Activated CD4-positive, alpha-beta T cell treated with anti-CD3 and anti-CD28 coated beads, Interleukin-2, amount 50 U/mL, for 24 hours (primary cell): ENCODE data around the gene CNTD1.
"Not testable (repeated sequence)": the region's sequence is repeated elsewhere in the genome, so short reads cannot be mapped to it uniquely, and the experiment has no call there.

Source experiments
- DNase-seq, 2 donors: peaks; one replicate each; pipeline ENCODE4 v3.0.0-alpha.2; 2020; ENCODE audit warnings: low read depth in 1 of 2, low spot score in 1 of 2

The CNTD1 gene

DNA sequence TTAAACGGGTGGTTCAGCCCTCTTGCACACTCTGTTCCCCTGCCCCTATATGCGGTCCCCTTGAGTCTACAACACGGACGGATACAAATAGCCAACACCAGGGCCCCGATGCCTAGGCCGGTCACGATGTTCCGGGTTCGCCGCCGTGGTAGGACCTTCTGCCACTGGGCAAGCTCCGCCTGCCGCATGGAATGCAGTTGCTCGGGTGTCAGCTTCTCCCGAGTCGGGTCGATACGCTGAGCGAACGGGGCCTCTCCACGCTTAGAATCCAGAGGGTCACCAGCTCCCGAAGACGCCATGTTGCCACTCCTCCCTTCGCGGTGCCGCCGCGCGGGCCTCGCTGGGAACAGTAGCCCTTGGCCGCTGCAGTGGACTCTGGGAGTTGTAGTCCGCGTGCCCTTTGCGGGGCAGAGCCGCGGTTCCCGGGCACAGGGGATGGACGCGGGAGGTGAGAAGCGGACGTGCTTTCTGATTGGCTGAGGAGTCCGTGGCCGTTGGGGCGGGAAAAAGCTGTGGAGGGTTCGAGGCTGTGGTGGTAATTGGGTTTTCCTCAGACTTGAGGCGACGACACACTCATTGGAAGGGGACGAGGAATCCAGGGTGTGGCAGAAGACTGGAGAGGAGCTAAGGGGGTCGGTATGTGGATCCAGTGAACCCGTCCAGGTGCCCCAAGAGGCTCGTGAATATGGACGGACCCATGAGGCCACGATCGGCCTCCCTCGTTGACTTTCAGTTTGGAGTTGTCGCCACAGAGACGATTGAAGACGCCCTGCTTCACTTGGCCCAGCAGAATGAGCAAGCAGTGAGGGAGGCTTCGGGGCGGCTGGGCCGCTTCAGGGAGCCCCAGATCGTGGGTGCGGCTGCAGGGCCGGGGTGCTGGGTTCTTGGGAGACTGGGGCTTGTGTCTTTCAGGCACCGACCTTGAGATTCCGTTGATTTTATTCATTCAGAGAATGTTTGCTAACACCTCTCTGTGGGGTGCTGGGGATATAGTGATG, at the start of gene CNTD1, which contains the start of gene COA3:
CNTD1 (plus strand) TSS at position 479 of the 998 bp plus-strand sequence; CDS start at position 686, 207 bp downstream.
COA3 (minus strand) TSS at position 322 of the 998 bp plus-strand sequence; CDS start at position 299, 23 bp downstream.
- DNase-seq = peak; percentile 62 to 77

- DNase-seq = no peak
These were observed 49.5 kb upstream of the CNTD1 start for GRCh38 chr17:42748908-42749798.

DNA sequence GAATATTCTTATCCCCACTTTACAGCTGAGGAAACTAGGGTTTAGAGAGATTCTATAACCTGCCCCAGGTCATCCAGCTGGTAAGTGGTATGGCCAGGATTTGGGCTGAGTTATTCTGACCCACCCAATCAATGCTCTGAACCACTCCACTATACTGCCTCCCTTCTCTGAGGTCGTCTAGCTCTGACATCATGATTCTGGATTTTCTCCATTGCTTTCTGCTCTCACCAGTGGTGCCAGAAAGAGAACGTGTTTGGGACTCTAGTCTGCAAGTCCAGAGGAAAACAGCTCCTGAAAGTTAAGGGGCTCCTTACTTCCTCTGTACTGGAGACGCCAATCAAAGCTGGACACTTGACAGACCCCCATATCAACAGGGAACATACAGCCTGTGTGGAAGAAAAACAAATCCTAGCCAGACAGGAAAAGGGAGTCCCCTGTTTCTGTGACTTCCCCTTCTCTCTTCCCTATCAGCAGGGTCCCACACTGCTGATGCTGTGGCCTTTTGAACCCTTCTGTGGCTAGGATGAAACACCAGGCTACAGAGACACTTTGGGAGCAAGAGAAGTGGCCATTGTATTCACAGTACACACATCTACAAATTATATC, 47.8 kb upstream of the CNTD1 start:
- no peak for DNase-seq

GRCh38 chr17:42751628-42752027, 47.0 kb upstream of the CNTD1 start:
- DNase-seq = no peak

DNA sequence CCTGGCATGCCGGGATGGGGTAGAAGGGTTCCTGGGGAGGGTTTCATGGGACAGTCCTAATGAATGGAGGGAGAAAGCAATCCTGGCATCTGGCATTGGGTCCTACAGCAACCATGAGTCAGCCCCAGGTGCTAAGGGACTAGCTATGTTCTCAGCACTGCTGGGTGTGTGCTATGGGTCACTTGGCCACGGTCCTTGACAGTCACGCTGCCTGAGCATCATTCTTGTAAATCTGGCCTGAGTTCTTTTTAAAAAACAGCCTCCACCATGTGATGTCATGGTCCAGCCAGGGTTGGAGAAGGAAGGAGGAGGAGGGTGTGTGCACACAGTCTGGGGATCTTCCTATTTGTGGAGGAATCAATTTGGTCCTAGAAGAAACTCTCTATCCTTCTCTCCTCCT, 43.9 kb upstream of the CNTD1 start:
- no peak for DNase-seq

GRCh38 chr17:42759982-42760651, 38.5 kb upstream of the CNTD1 start:
- no peak for DNase-seq

- no peak for DNase-seq
These were observed 37.7 kb upstream of the CNTD1 start, which contains the start of gene RAMP2 for GRCh38 chr17:42760652-42761581. TSS of gene RAMP2 (plus strand) at chr17:42761227. CDS start at chr17:42761262, 35 bp downstream.

- DNase-seq = no peak
These were observed 37.0 kb upstream of the CNTD1 start for GRCh38 chr17:42761638-42762037.

GRCh38 chr17:42766124-42766523, 32.5 kb upstream of the CNTD1 start:
- DNase-seq = no peak

- DNase-seq = no peak
These were observed 31.1 kb upstream of the CNTD1 start for GRCh38 chr17:42767512-42767911.

DNA sequence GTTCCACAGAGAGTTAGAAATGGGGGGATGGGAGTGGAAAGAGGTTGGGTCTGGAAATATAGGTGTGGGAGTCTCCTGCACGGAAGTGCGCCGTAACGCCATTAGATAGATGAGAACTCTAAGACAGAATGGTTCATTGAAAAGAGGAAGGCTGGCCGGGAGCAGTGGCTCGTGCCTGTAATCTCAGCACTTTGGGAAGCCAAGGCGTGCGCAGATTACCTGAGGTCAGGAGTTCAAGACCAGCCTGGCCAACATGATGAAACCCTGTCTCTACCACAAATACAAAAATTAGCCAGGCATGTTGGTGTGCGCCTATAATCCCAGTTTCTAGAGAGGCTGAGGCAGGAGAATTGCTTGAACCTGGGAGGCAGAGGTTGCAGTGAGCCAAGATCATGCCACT, 30.7 kb upstream of the CNTD1 start:
- not testable (repeated sequence) for DNase-seq

DNA sequence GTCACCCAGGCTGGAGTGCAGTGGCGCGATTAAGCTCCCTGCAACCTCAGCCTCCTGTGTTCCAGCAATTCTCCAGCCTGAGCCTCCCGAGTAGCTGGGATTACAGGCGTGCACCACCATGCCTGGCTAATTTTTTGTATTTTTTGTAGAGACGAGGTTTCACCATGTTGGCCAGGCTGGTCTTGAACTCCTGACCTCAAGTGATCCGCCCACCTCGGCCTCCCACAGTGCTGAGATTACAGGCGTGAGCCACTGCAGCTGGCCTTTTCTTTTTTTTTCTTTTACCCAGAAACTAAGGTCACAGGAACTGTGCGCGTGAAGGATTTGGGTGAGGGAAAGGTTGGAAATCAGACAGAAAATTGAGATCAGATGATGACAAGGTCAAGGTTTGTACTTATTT, 28.7 kb upstream of the CNTD1 start:
- DNase-seq = not testable (repeated sequence)

- DNase-seq = no peak
These were observed 25.7 kb upstream of the CNTD1 start for GRCh38 chr17:42772945-42773289.

GRCh38 chr17:42773290-42774035, 25.2 kb upstream of the CNTD1 start, which contains the start of gene VPS25:
TSS of gene VPS25 (plus strand) at chr17:42773449. CDS start at chr17:42773476, 27 bp downstream.
- peak; percentile 56 to 76 for DNase-seq

DNA sequence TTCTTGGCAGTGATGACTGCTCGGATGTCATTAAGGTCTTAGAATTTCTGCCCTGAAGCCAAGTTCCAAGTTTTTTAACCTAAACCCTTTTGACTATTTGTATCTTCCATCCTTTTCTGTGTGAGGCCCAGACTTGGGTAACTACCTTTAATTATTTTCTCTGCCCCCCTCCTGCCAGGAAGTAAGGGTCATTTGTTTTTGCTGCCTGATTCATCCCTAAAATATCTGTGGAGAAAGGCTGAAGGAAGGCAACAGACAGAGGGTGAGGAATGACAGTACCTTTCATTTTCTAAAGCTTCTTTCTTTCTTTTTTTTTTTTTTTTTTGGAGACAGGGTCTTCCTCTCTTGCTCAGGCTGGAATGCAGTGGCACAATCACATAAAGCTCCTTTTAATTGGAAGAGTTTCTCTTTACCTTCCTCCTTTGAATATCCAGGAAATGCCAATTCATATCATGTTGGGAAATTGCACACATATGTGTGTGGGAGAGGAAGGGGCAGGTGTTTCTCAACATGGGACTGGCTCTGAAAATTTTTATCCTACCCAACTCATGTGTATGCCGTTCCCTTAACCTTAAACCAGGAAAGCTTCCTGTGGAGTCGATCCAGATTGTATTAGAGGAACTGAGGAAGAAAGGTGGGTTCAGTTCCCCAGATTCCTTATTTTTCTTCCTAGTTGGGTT, 24.5 kb upstream of the CNTD1 start:
- DNase-seq = no peak

GRCh38 chr17:42775534-42776098, 23.0 kb upstream of the CNTD1 start:
- no peak for DNase-seq

GRCh38 chr17:42778570-42778969, 20.1 kb upstream of the CNTD1 start:
- DNase-seq = no peak
